ENCODE results near the gene ZNF462.
"Not testable (repeated sequence)": the region's sequence is repeated elsewhere in the genome, so short reads cannot be mapped to it uniquely, and the experiment has no call there.

The ZNF462 gene

GRCh38 chr9:106889061-106889590, 26.2 kb downstream of the ZNF462 start:
- no peaks in the 10 kb centered on the region for H3K36me3 ChIP-seq (ENCODE audit: insufficient read depth, insufficient read length, low read length)
- no peak overlapping the region for H3K4me3 ChIP-seq (ENCODE audit: insufficient read length, low read depth)
- H3K4me1 ChIP-seq (ENCODE audit: insufficient read depth, insufficient read length) = no peaks in the 10 kb centered on the region

DNA sequence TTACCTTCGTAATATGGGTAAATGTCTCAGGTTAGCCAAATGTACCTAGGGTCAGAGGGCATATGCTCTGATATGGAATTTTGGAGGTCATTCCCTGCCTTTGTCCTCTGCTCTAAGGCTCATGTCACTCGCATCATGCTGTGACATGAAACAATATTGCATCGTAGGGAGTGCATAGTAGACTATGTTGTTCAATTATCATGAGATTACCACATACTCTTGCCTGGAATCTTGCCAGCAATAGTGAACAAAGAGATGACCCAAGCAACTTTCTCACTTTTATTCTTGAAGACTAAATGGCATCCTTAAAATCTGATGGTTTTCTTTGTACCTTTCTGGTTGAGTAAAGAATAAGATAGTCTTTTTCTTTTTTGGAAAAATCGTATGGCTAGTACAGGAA, 27.6 kb downstream of the ZNF462 start:
- H3K4me3 ChIP-seq (ENCODE audit: insufficient read length, low read depth) = no peak overlapping the region
- no peaks in the 10 kb centered on the region for H3K27me3 ChIP-seq (ENCODE audit: insufficient read depth, insufficient read length)
- no peak overlapping the region for H3K9ac ChIP-seq (ENCODE audit: insufficient read length, low read depth)
- H3K9me3 ChIP-seq (ENCODE audit: insufficient read depth, low read length) = no peaks in the 10 kb centered on the region
- H3K4me1 ChIP-seq (ENCODE audit: insufficient read depth, insufficient read length) = no peaks in the 10 kb centered on the region
- no peak for DNase-seq (ENCODE audit: low read depth, low spot score)
- no peaks in the 10 kb centered on the region for H3K36me3 ChIP-seq (ENCODE audit: insufficient read depth, insufficient read length, low read length)
- TF ChIP-seq SUZ12 (IDR thresholded peaks at IDR 0.05; ENCODE audit: extremely low read depth, insufficient read depth, insufficient read length) (no peak), YY1 (IDR thresholded peaks at IDR 0.05; ENCODE audit: insufficient read depth, insufficient read length) (no peak), ZNF274 (IDR thresholded peaks at IDR 0.05; ENCODE audit: low read depth, low read length) (no peak)

More at GRCh38 chr9:106889061-106889590, 26.2 kb downstream of the ZNF462 start:
- Histone ChIP-seq H3K9me3 (ENCODE audit: insufficient read depth, low read length) (no peaks in the 10 kb centered on the region), H3K9ac (ENCODE audit: insufficient read length, low read depth) (no peak overlapping the region), H3K27me3 (ENCODE audit: insufficient read depth, insufficient read length) (no peaks in the 10 kb centered on the region)
- DNase-seq (ENCODE audit: low read depth, low spot score) = no peak
- TF ChIP-seq SUZ12 (IDR thresholded peaks at IDR 0.05; ENCODE audit: extremely low read depth, insufficient read depth, insufficient read length) (no peak), YY1 (IDR thresholded peaks at IDR 0.05; ENCODE audit: insufficient read depth, insufficient read length) (no peak), ZNF274 (IDR thresholded peaks at IDR 0.05; ENCODE audit: low read depth, low read length) (no peak)

DNA sequence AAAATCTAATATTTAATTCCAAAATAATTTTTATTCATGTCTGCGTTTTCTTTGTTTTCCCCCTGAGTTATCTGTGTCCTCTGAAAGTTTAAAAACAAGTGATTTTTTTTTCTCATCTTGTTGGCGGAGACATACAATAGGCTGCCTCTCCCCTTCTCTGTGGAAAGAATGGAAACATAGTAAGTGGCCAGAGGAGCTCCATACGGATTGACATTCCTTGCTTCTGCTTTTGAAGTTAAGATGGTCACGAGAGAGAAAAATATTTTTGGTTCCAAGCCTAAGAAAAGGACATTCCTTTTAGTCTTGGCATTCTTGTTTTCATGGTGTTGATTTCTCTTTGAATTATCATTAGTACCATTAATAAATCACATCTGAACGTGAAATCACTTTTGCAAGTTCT, 28.3 kb downstream of the ZNF462 start:
- Histone ChIP-seq H3K36me3 (ENCODE audit: insufficient read depth, insufficient read length, low read length) (no peaks in the 10 kb centered on the region), H3K9me3 (ENCODE audit: insufficient read depth, low read length) (no peaks in the 10 kb centered on the region), H3K27me3 (ENCODE audit: insufficient read depth, insufficient read length) (no peaks in the 10 kb centered on the region), H3K9ac (ENCODE audit: insufficient read length, low read depth) (no peak overlapping the region), H3K4me3 (ENCODE audit: insufficient read length, low read depth) (no peak overlapping the region), H3K4me1 (ENCODE audit: insufficient read depth, insufficient read length) (no peaks in the 10 kb centered on the region)
- no peak for DNase-seq (ENCODE audit: low read depth, low spot score)
- no peak for TF ChIP-seq SUZ12 (IDR thresholded peaks at IDR 0.05; ENCODE audit: extremely low read depth, insufficient read depth, insufficient read length)
- TF ChIP-seq YY1 (IDR thresholded peaks at IDR 0.05; ENCODE audit: insufficient read depth, insufficient read length) = no peak
- TF ChIP-seq ZNF274 (IDR thresholded peaks at IDR 0.05; ENCODE audit: low read depth, low read length) = no peak

DNA sequence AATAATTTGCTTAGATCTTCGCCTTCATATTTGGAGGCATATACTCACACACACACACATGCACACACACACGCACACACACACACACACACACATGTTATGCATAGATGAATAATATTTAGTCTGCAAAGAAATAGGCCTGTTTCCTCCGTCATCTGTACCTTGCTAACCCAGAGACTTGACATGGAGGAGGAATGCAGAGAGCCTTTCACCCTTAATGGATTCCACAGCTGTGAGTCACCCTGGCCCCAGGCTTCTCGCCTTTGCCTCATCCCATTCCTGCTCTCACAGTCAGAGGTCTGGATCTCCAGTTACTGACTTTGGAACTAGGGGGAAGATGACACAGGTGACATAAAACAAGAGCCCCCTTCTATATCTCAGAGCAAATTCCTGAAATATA, 29.7 kb downstream of the ZNF462 start:
- TF ChIP-seq SUZ12 (IDR thresholded peaks at IDR 0.05; ENCODE audit: extremely low read depth, insufficient read depth, insufficient read length) (no peak), YY1 (IDR thresholded peaks at IDR 0.05; ENCODE audit: insufficient read depth, insufficient read length) (peak; percentile 29)
- Histone ChIP-seq H3K4me3 (ENCODE audit: insufficient read length, low read depth) (no peak overlapping the region), H3K27me3 (ENCODE audit: insufficient read depth, insufficient read length) (no peaks in the 10 kb centered on the region), H3K36me3 (ENCODE audit: insufficient read depth, insufficient read length, low read length) (no peaks in the 10 kb centered on the region), H3K9me3 (ENCODE audit: insufficient read depth, low read length) (no peaks in the 10 kb centered on the region), H3K4me1 (ENCODE audit: insufficient read depth, insufficient read length) (no peaks in the 10 kb centered on the region), H3K9ac (ENCODE audit: insufficient read length, low read depth) (no peak overlapping the region)
- peak; percentile 87 for DNase-seq (ENCODE audit: low read depth, low spot score)

DNA sequence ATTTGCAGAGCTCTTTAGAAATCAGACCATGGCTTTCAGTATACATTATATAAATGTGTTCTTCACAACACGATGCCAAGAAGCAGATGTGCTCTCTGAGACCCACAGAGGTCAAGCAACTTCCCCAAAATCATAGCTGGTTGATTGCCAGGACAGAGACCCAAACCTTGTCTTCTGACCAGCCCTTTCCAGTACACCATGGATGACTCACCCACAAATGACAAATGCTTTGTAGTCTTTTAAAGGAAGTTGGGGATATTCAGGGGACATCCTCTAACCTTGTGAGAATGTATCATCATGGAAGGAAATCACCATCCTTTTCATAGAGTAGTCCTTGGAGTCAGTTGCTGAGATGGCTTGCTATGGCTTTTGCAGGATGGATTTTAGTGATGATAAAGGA, 30.1 kb downstream of the ZNF462 start:
- no peaks in the 10 kb centered on the region for H3K4me1 ChIP-seq (ENCODE audit: insufficient read depth, insufficient read length)
- no peak overlapping the region for H3K9ac ChIP-seq (ENCODE audit: insufficient read length, low read depth)
- H3K4me3 ChIP-seq (ENCODE audit: insufficient read length, low read depth) = no peak overlapping the region
- H3K36me3 ChIP-seq (ENCODE audit: insufficient read depth, insufficient read length, low read length) = no peaks in the 10 kb centered on the region
- TF ChIP-seq ZNF274 (IDR thresholded peaks at IDR 0.05; ENCODE audit: low read depth, low read length) = no peak
- H3K27me3 ChIP-seq (ENCODE audit: insufficient read depth, insufficient read length) = no peaks in the 10 kb centered on the region
- DNase-seq (ENCODE audit: low read depth, low spot score) = no peak
- H3K9me3 ChIP-seq (ENCODE audit: insufficient read depth, low read length) = no peaks in the 10 kb centered on the region

DNA sequence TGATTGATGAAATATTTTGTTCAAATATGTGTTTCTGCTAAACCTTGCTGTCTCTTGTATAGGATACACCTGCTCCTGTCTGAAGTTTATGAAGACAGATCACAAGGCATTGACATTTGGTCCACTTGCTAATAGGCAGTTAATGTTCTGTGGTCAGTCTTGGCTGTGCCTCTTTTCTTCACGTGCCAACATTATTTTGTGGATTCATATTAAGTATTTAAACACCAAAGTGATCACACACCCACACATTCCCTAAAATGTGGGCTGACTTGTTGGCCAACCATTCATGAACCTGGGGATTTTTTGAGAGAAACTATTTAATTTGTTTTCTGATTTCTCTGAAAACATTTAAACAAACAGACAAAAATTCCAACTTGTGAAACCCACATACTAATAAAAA, 33.7 kb downstream of the ZNF462 start:
- H3K36me3 ChIP-seq (ENCODE audit: insufficient read depth, insufficient read length, low read length) = no peaks in the 10 kb centered on the region
- no peaks in the 10 kb centered on the region for H3K4me1 ChIP-seq (ENCODE audit: insufficient read depth, insufficient read length)
- no peak for DNase-seq (ENCODE audit: low read depth, low spot score)
- no peak overlapping the region for H3K4me3 ChIP-seq (ENCODE audit: insufficient read length, low read depth)
- TF ChIP-seq YY1 (IDR thresholded peaks at IDR 0.05; ENCODE audit: insufficient read depth, insufficient read length) = no peak
- no peak for TF ChIP-seq ZNF274 (IDR thresholded peaks at IDR 0.05; ENCODE audit: low read depth, low read length)
- no peak for TF ChIP-seq SUZ12 (IDR thresholded peaks at IDR 0.05; ENCODE audit: extremely low read depth, insufficient read depth, insufficient read length)
- no peak overlapping the region for H3K9ac ChIP-seq (ENCODE audit: insufficient read length, low read depth)
- H3K9me3 ChIP-seq (ENCODE audit: insufficient read depth, low read length) = no peaks in the 10 kb centered on the region
- H3K27me3 ChIP-seq (ENCODE audit: insufficient read depth, insufficient read length) = no peaks in the 10 kb centered on the region

DNA sequence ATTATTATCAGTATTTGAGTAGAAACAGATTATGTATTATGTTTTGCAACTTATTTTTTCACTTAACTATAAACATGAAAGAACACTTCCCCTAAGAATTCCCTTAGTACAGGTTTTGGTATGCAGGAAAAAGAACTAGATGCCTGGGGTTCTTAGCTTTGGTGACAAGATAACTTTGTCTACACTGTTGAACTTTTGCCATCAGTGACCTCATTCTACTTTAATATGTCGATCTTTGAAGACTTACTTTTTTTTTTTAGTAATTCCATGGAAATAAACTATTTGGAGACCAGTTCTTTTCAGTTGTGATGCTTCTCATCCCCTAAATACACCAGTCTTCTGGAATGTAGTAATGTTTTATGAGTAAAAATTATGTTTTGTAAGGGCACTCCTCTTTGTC, 34.3 kb downstream of the ZNF462 start:
- Histone ChIP-seq H3K36me3 (ENCODE audit: insufficient read depth, insufficient read length, low read length) (no peaks in the 10 kb centered on the region), H3K9ac (ENCODE audit: insufficient read length, low read depth) (no peak overlapping the region), H3K4me3 (ENCODE audit: insufficient read length, low read depth) (no peak overlapping the region), H3K9me3 (ENCODE audit: insufficient read depth, low read length) (no peaks in the 10 kb centered on the region), H3K4me1 (ENCODE audit: insufficient read depth, insufficient read length) (no peaks in the 10 kb centered on the region), H3K27me3 (ENCODE audit: insufficient read depth, insufficient read length) (no peaks in the 10 kb centered on the region)
- DNase-seq (ENCODE audit: low read depth, low spot score) = no peak
- TF ChIP-seq YY1 (IDR thresholded peaks at IDR 0.05; ENCODE audit: insufficient read depth, insufficient read length) (no peak), SUZ12 (IDR thresholded peaks at IDR 0.05; ENCODE audit: extremely low read depth, insufficient read depth, insufficient read length) (no peak), ZNF274 (IDR thresholded peaks at IDR 0.05; ENCODE audit: low read depth, low read length) (no peak)

DNA sequence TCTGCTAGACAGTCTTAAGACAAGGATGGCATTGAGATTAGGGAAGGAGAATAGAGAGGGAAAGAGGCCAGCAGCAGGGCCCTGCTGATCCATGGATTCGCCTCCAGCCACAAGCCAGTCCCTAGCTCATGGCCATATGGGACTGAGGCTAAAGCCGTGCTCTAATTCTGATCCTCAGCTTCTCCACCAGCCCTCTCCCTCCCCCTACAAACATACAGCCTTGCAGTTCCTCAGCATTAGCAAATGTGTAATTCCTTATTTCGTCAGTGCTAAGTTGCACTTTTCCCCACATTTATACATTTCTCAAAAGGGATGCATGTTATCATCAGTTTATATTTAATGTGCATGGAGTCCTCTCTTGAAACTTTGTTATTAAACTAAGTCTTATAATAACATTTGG, 34.8 kb downstream of the ZNF462 start:
- Histone ChIP-seq H3K27me3 (ENCODE audit: insufficient read depth, insufficient read length) (no peaks in the 10 kb centered on the region), H3K4me3 (ENCODE audit: insufficient read length, low read depth) (no peak overlapping the region), H3K36me3 (ENCODE audit: insufficient read depth, insufficient read length, low read length) (no peaks in the 10 kb centered on the region), H3K9me3 (ENCODE audit: insufficient read depth, low read length) (no peaks in the 10 kb centered on the region), H3K4me1 (ENCODE audit: insufficient read depth, insufficient read length) (no peaks in the 10 kb centered on the region), H3K9ac (ENCODE audit: insufficient read length, low read depth) (no peak overlapping the region)
- TF ChIP-seq YY1 (IDR thresholded peaks at IDR 0.05; ENCODE audit: insufficient read depth, insufficient read length) = no peak
- DNase-seq (ENCODE audit: low read depth, low spot score) = no peak

DNA sequence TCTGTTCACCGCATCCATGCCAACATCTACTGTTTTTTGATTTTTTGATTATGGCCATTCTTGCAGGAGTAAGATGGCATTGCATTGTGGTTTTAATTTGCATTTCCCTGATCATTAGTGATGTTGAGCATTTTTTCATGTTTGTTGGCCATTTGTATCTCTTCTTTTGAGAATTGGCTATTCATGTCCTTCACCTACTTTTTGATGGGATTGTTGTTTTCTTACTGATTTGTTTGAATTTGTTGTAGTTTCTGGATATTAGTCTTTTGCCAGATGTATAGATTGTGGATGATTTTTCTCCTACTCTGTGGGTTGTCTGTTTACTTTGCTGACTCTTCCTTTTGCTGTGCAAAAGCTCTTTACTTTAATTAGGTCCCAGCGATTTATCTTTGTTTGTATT, 37.6 kb downstream of the ZNF462 start:
- DNase-seq (ENCODE audit: low read depth, low spot score); H3K4me1 ChIP-seq (ENCODE audit: insufficient read depth, insufficient read length); H3K27me3 ChIP-seq (ENCODE audit: insufficient read depth, insufficient read length); H3K36me3 ChIP-seq (ENCODE audit: insufficient read depth, insufficient read length, low read length); H3K9ac ChIP-seq (ENCODE audit: insufficient read length, low read depth); H3K4me3 ChIP-seq (ENCODE audit: insufficient read length, low read depth); H3K9me3 ChIP-seq (ENCODE audit: insufficient read depth, low read length): not testable (repeated sequence)
